Endothelial cell of umbilical vein (primary cell): ENCODE measurements around the gene KMT2B. TPM values are rescaled to one million over a fixed set of nuclear protein-coding genes. Genes with fewer than 3 reads are reported as not detected.

Source experiments
- BruUV-seq: library from RNA; stranded (reverse); fragments of 400-500 nt; replicated peaks from 2 replicates; lab custom pipeline; 2021; lab: Mats Ljungman, UMichigan
- CTCF ChIA-PET: fragments of 300-600, 350-600 bp; sonication (Branson Sonifier 250); formaldehyde crosslinking; loops from one replicate; lab custom pipeline; 2021; ENCODE audit warnings: antibody characterized with exemption, inconsistent platforms; lab: Charles Lee
- POLR2A ChIA-PET: fragments of 300-600, 350-600 bp; sonication (Branson Sonifier 250); formaldehyde crosslinking; loops from one replicate; lab custom pipeline; 2021; ENCODE audit warnings: antibody characterized with exemption, inconsistent platforms; lab: Charles Lee
- DNase-seq: peaks from one replicate; pipeline ENCODE4 v3.0.0-alpha.2; 2011; ENCODE audit warnings: low read depth, low spot score
- FAIRE-seq: peaks from 2 replicates; lab custom pipeline; 2011; peaks lifted over from hg19 to GRCh38; lab: Jason Lieb, UNC
- H2AFZ ChIP-seq: 2 replicates; pipeline ENCODE4 v1.6.0; 2012; ENCODE audit warnings: low read depth, low read length, control low read depth, inconsistent platforms
- H3K27ac ChIP-seq: 2 replicates; pipeline ENCODE4 v1.5.1; 2011; ENCODE audit warnings: low read depth, mild to moderate bottlenecking, control low read depth, low read length, moderate library complexity; ENCODE audit not compliant: insufficient read depth
- H3K27me3 ChIP-seq, 2 experiments: 2 replicates each; pipeline versions ENCODE4 v1.6.0 to v1.6.1; 2011; ENCODE audit warnings: low read length in 2 of 2, mixed read lengths in 1 of 2; ENCODE audit not compliant: control insufficient read depth in 2 of 2, insufficient read depth in 2 of 2
- H3K36me3 ChIP-seq, 2 experiments: 2 replicates in 1 of 2; 3 replicates in 1 of 2; pipeline ENCODE4 v1.5.1; 2011; ENCODE audit warnings: low read length in 2 of 2, mild to moderate bottlenecking in 1 of 2, moderate library complexity in 1 of 2; ENCODE audit not compliant: control insufficient read depth in 2 of 2, insufficient read depth in 2 of 2; ENCODE audit errors: extremely low read depth in 1 of 2
- H3K4me1 ChIP-seq: 3 replicates; pipeline ENCODE4 v1.5.1; 2011; ENCODE audit warnings: mild to moderate bottlenecking, low read length; ENCODE audit not compliant: control insufficient read depth, insufficient read depth; ENCODE audit errors: extremely low read depth
- H3K4me2 ChIP-seq: 2 replicates; pipeline ENCODE4 v1.6.1; 2011; ENCODE audit warnings: low read length, control low read depth, mixed read lengths; ENCODE audit not compliant: insufficient read depth
- H3K4me3 ChIP-seq, 3 experiments: fragments of 200-600 bp in 1 of 3; sonication (generic), shearing (Covaris generic) in 1 of 3; replicated peaks in 1 of 3; 2 replicates each; pipeline ENCODE4 v1.5.1; 2011 to 2016; ENCODE audit warnings: control low read depth in 3 of 3, low read length in 3 of 3, mild to moderate bottlenecking in 2 of 3, inconsistent platforms in 1 of 3, low read depth in 1 of 3, moderate library complexity in 1 of 3; ENCODE audit not compliant: insufficient read depth in 1 of 3
- H3K79me2 ChIP-seq: 2 replicates; pipeline ENCODE4 v1.6.0; 2012; ENCODE audit warnings: low read length, inconsistent platforms; ENCODE audit not compliant: control insufficient read depth, insufficient read depth
- H3K9ac ChIP-seq: replicated peaks from 2 replicates; pipeline ENCODE3; 2011; ENCODE audit warnings: low read length, control low read depth; ENCODE audit not compliant: insufficient read depth; ENCODE audit errors: extremely low read depth
- H3K9me1 ChIP-seq: replicated peaks from 3 replicates; pipeline ENCODE4 v1.6.0; 2011; ENCODE audit warnings: mild to moderate bottlenecking, low read length; ENCODE audit not compliant: control insufficient read depth, insufficient read depth; ENCODE audit errors: extremely low read depth
- H3K9me3 ChIP-seq: replicated peaks from 2 replicates; pipeline ENCODE4 v1.5.1; 2012; ENCODE audit warnings: low read length, inconsistent platforms; ENCODE audit not compliant: control insufficient read depth, insufficient read depth
- H4K20me1 ChIP-seq: replicated peaks from 2 replicates; pipeline ENCODE3; 2011; ENCODE audit warnings: mild to moderate bottlenecking, low read length; ENCODE audit not compliant: control insufficient read depth, insufficient read depth; ENCODE audit errors: extremely low read depth
- CTCF ChIP-seq, 2 donors: IDR thresholded peaks; 1 replicate in 1 of 2; 2 replicates in 1 of 2; pipeline ENCODE4 v1.5.1; 2011; ENCODE audit warnings: low read length in 2 of 2, mild to moderate bottlenecking in 2 of 2, moderate library complexity in 2 of 2, control low read depth in 1 of 2, inconsistent platforms in 1 of 2, low read depth in 1 of 2; ENCODE audit not compliant: insufficient read depth in 1 of 2; ENCODE audit errors: extremely low read depth in 1 of 2
- EZH2 ChIP-seq: IDR thresholded peaks from 2 replicates; pipeline ENCODE4 v1.6.1; 2012; ENCODE audit warnings: borderline replicate concordance, low read depth, mild to moderate bottlenecking, moderate library complexity, low read length, inconsistent platforms; ENCODE audit not compliant: severe bottlenecking
- FOS ChIP-seq: IDR thresholded peaks from 2 replicates; pipeline ENCODE4 v1.6.1; 2011; ENCODE audit warnings: mild to moderate bottlenecking, low read length, moderate library complexity, borderline replicate concordance; ENCODE audit not compliant: insufficient read depth
- GATA2 ChIP-seq: IDR thresholded peaks from 2 replicates; pipeline ENCODE4 v1.7.0; 2011; ENCODE audit warnings: low read depth, mild to moderate bottlenecking, moderate library complexity, mixed read lengths, low read length; ENCODE audit not compliant: insufficient read length, insufficient read depth
- JUN ChIP-seq: IDR thresholded peaks from 2 replicates; pipeline ENCODE4 v1.6.1; 2011; ENCODE audit warnings: borderline replicate concordance, low read depth; ENCODE audit not compliant: insufficient read length, insufficient read depth
- MAX ChIP-seq: IDR thresholded peaks from 2 replicates; pipeline ENCODE4 v1.6.1; 2011; ENCODE audit not compliant: insufficient read depth, insufficient read length
- MYC ChIP-seq: IDR thresholded peaks from one replicate; pipeline ENCODE4 v1.6.1; 2011; ENCODE audit warnings: mild to moderate bottlenecking, low read depth, low read length
- POLR2A ChIP-seq: IDR thresholded peaks from 2 replicates; pipeline ENCODE4 v1.6.1; 2012; ENCODE audit warnings: low read depth, mild to moderate bottlenecking, control low read depth, low read length
- POLR2AphosphoS5 ChIP-seq: IDR thresholded peaks from 2 replicates; pipeline ENCODE4 v1.6.1; 2012; ENCODE audit warnings: low read depth, mild to moderate bottlenecking, control low read depth, low read length, moderate library complexity; ENCODE audit not compliant: insufficient read depth
- dilution Hi-C: fragments of 300-500 bp; cut with MboI; formaldehyde crosslinking; loops from one replicate; pipeline ENCODE4 v1.15.0; 2019; ENCODE audit warnings: low sequenced_read_pairs; ENCODE audit not compliant: extremely low pct_ligation_motif_present
- intact Hi-C: fragments of 100-400 bp; cut with micrococcal nuclease; formaldehyde crosslinking; loops from one replicate; pipeline ENCODE4 v1.10.0; 2022
- polyA plus RNA-seq, 4 experiments: library from polyadenylated mRNA; depleted of rRNA in 3 of 4; stranded (reverse) in 3 of 4; unstranded in 1 of 4; fragments of >200 nt; gene quantifications; 2 replicates each; pipeline versions ENCODE4 v1.2.1 to v1.2.3, GENCODE V29; 2011 to 2012; ENCODE audit warnings: missing spikeins in 1 of 4
- total RNA-seq: library from RNA; stranded (reverse); gene quantifications from 2 replicates; pipeline ENCODE4 v1.2.3, GENCODE V29; 2021

Gene KMT2B
- total and polyA plus RNA-seq, 2 donors (not counting 3 experiments of a cell fraction or from before 2014, with no cell fraction given), result 28.4 to 37.2 TPM

- Histone ChIP-seq H3K27ac (no peak overlapping the region), H3K4me3 (no peak overlapping the region), H3K79me2 (no peaks in the 10 kb centered on the region), H3K4me1 (no peaks in the 10 kb centered on the region), H3K9me3 (no peaks in the 10 kb centered on the region), H4K20me1 (no peaks in the 10 kb centered on the region), H2AFZ (no peak overlapping the region), H3K36me3 (peaks cover 13 to 72% of the 10 kb centered on the region in 2 experiments), H3K4me2 (no peak overlapping the region), H3K9ac (no peak overlapping the region), H3K9me1 (no peaks in the 10 kb centered on the region), H3K27me3 (no peaks in the 10 kb centered on the region)
- TF ChIP-seq MYC (no peak), EZH2 (no peak), JUN (no peak), FOS (no peak), MAX (no peak), POLR2A (no peak), CTCF (IDR thresholded peaks at IDR 0.05; ENCODE audit: extremely low read depth in 1 of 2, insufficient read depth in 1 of 2, low read depth in 1 of 2, low read length in 2 of 2) (no peak), GATA2 (no peak), POLR2AphosphoS5 (no peak)
- no TSS peak for BruUV-seq
- ChIA-PET CTCF (interaction anchor here (0.5 kb wide), 1 partner anchor 11 kb away, joined by 5 read pairs; no protein-coding TSS in a partner anchor), POLR2A (no interaction called here)
- intact Hi-C loops, result no loop called here
- no peak for DNase-seq
- FAIRE-seq, result no peak
- dilution Hi-C loops, result no loop called here
These were observed 14.9 kb downstream of the KMT2B start for GRCh38 chr19:35732540-35733179.
